Activated naive CD4-positive, alpha-beta T cell treated with anti-CD3 and anti-CD28 coated beads, Interleukin-2, amount 10 ng/mL, durations not matched to agents 7 days and 5 days (primary cell): ENCODE results near the gene INSR.

Source experiments
- CTCF ChIA-PET: fragments of 350-600 bp; sonication (Branson Sonifier 250); formaldehyde crosslinking; loops from one replicate; lab custom pipeline; 2021; ENCODE audit warnings: antibody characterized with exemption; lab: Charles Lee
- DNase-seq: peaks from one replicate; pipeline ENCODE4 v3.0.0-alpha.2; 2020
- H3K27ac Mint-ChIP-seq: one replicate; pipeline ENCODE4 v1.8.0; 2021; ENCODE audit warnings: mild to moderate bottlenecking, moderate library complexity, mixed read lengths
- H3K27me3 Mint-ChIP-seq: one replicate; pipeline ENCODE4 v1.8.0; 2021; ENCODE audit warnings: mild to moderate bottlenecking, mixed read lengths
- H3K36me3 Mint-ChIP-seq: one replicate; pipeline ENCODE4 v1.8.0; 2021; ENCODE audit warnings: mixed read lengths
- H3K4me1 Mint-ChIP-seq: one replicate; pipeline ENCODE4 v1.8.0; 2021; ENCODE audit warnings: mixed read lengths
- H3K4me3 Mint-ChIP-seq: one replicate; pipeline ENCODE4 v1.8.0; 2021; ENCODE audit warnings: mild to moderate bottlenecking, moderate library complexity, mixed read lengths
- H3K9me3 Mint-ChIP-seq: one replicate; pipeline ENCODE4 v1.8.0; 2021; ENCODE audit warnings: mixed read lengths

The INSR gene

GRCh38 chr19:7280940-7281666 is 13.1 kb downstream of the INSR start:
- H3K36me3 Mint-ChIP-seq = no peaks in the 10 kb centered on the region
- no peaks in the 10 kb centered on the region for H3K27me3 Mint-ChIP-seq
- CTCF ChIA-PET = no interaction called here
- H3K4me1 Mint-ChIP-seq = no peaks in the 10 kb centered on the region
- no peak overlapping the region for H3K27ac Mint-ChIP-seq
- no peak for DNase-seq
- no peak overlapping the region for H3K4me3 Mint-ChIP-seq
- no peaks in the 10 kb centered on the region for H3K9me3 Mint-ChIP-seq

- CTCF ChIA-PET = no interaction called here
- no peaks in the 10 kb centered on the region for H3K4me1 Mint-ChIP-seq
- no peak overlapping the region for H3K27ac Mint-ChIP-seq
- H3K9me3 Mint-ChIP-seq = no peaks in the 10 kb centered on the region
- H3K27me3 Mint-ChIP-seq = no peaks in the 10 kb centered on the region
- DNase-seq = no peak
- no peak overlapping the region for H3K4me3 Mint-ChIP-seq
- H3K36me3 Mint-ChIP-seq = no peaks in the 10 kb centered on the region
Measured at GRCh38 chr19:7272856-7273578, 21.2 kb downstream of the INSR start.

GRCh38 chr19:7268705-7269098 is 25.5 kb downstream of the INSR start:
- Mint-ChIP-seq H3K27me3 (no peaks in the 10 kb centered on the region), H3K4me1 (no peaks in the 10 kb centered on the region), H3K4me3 (no peak overlapping the region), H3K27ac (no peak overlapping the region), H3K9me3 (no peaks in the 10 kb centered on the region), H3K36me3 (no peaks in the 10 kb centered on the region)
- CTCF ChIA-PET = no interaction called here
- no peak for DNase-seq

- Mint-ChIP-seq H3K9me3 (no peaks in the 10 kb centered on the region), H3K36me3 (no peaks in the 10 kb centered on the region), H3K4me1 (no peaks in the 10 kb centered on the region), H3K27me3 (no peaks in the 10 kb centered on the region), H3K4me3 (no peak overlapping the region), H3K27ac (no peak overlapping the region)
- no peak for DNase-seq
- CTCF ChIA-PET = no interaction called here
Measured at GRCh38 chr19:7267792-7268704, 26.2 kb downstream of the INSR start.

GRCh38 chr19:7266832-7267231 is 27.4 kb downstream of the INSR start:
- Mint-ChIP-seq H3K9me3 (no peaks in the 10 kb centered on the region), H3K27ac (no peak overlapping the region), H3K36me3 (no peaks in the 10 kb centered on the region), H3K27me3 (no peaks in the 10 kb centered on the region), H3K4me3 (no peak overlapping the region), H3K4me1 (no peaks in the 10 kb centered on the region)
- CTCF ChIA-PET = no interaction called here
- DNase-seq = no peak

GRCh38 chr19:7265963-7266362 is 28.3 kb downstream of the INSR start:
- H3K4me1 Mint-ChIP-seq = no peaks in the 10 kb centered on the region
- H3K9me3 Mint-ChIP-seq = no peaks in the 10 kb centered on the region
- no peaks in the 10 kb centered on the region for H3K36me3 Mint-ChIP-seq
- CTCF ChIA-PET = interaction anchor here (0.6 kb wide), 1 partner anchor 254 kb away, joined by 3 read pairs; no protein-coding TSS in a partner anchor
- H3K4me3 Mint-ChIP-seq = no peak overlapping the region
- no peak for DNase-seq
- no peaks in the 10 kb centered on the region for H3K27me3 Mint-ChIP-seq
- H3K27ac Mint-ChIP-seq = no peak overlapping the region

GRCh38 chr19:7264858-7265257 is 29.4 kb downstream of the INSR start:
- H3K27ac Mint-ChIP-seq = no peak overlapping the region
- CTCF ChIA-PET = no interaction called here
- DNase-seq = no peak
- no peaks in the 10 kb centered on the region for H3K36me3 Mint-ChIP-seq
- H3K9me3 Mint-ChIP-seq = no peaks in the 10 kb centered on the region
- no peaks in the 10 kb centered on the region for H3K4me1 Mint-ChIP-seq
- no peak overlapping the region for H3K4me3 Mint-ChIP-seq
- H3K27me3 Mint-ChIP-seq = no peaks in the 10 kb centered on the region

- no peak for DNase-seq
- CTCF ChIA-PET = interaction anchor here (0.6 kb wide), 1 partner anchor 63 kb away, joined by 3 read pairs; no protein-coding TSS in a partner anchor
- Mint-ChIP-seq H3K9me3 (no peaks in the 10 kb centered on the region), H3K27me3 (peaks cover 4% of the 10 kb centered on the region), H3K4me1 (no peaks in the 10 kb centered on the region), H3K36me3 (no peaks in the 10 kb centered on the region), H3K4me3 (no peak overlapping the region), H3K27ac (no peak overlapping the region)
Measured at GRCh38 chr19:7263521-7263920, 30.7 kb downstream of the INSR start.

GRCh38 chr19:7263066-7263465 is 31.1 kb downstream of the INSR start:
- H3K4me3 Mint-ChIP-seq = no peak overlapping the region
- no peaks in the 10 kb centered on the region for H3K36me3 Mint-ChIP-seq
- DNase-seq = no peak
- CTCF ChIA-PET = interaction anchor here (0.6 kb wide), 1 partner anchor 64 kb away, joined by 3 read pairs; no protein-coding TSS in a partner anchor
- H3K27me3 Mint-ChIP-seq = peaks cover 4% of the 10 kb centered on the region
- no peak overlapping the region for H3K27ac Mint-ChIP-seq
- H3K4me1 Mint-ChIP-seq = no peaks in the 10 kb centered on the region
- no peaks in the 10 kb centered on the region for H3K9me3 Mint-ChIP-seq

GRCh38 chr19:7262470-7262869 is 31.7 kb downstream of the INSR start:
- no peak overlapping the region for H3K27ac Mint-ChIP-seq
- H3K27me3 Mint-ChIP-seq = peaks cover 4% of the 10 kb centered on the region
- no peaks in the 10 kb centered on the region for H3K9me3 Mint-ChIP-seq
- H3K36me3 Mint-ChIP-seq = no peaks in the 10 kb centered on the region
- DNase-seq = no peak
- no peaks in the 10 kb centered on the region for H3K4me1 Mint-ChIP-seq
- CTCF ChIA-PET = no interaction called here
- H3K4me3 Mint-ChIP-seq = no peak overlapping the region

GRCh38 chr19:7260161-7260560 is 34.1 kb downstream of the INSR start:
- DNase-seq = no peak
- Mint-ChIP-seq H3K27ac (no peak overlapping the region), H3K4me3 (no peak overlapping the region), H3K4me1 (no peaks in the 10 kb centered on the region), H3K36me3 (no peaks in the 10 kb centered on the region), H3K27me3 (peaks cover 4% of the 10 kb centered on the region), H3K9me3 (no peaks in the 10 kb centered on the region)
- CTCF ChIA-PET = no interaction called here

GRCh38 chr19:7258840-7259395 is 35.3 kb downstream of the INSR start:
- no peaks in the 10 kb centered on the region for H3K36me3 Mint-ChIP-seq
- H3K4me3 Mint-ChIP-seq = no peak overlapping the region
- no peak overlapping the region for H3K27ac Mint-ChIP-seq
- H3K9me3 Mint-ChIP-seq = no peaks in the 10 kb centered on the region
- peaks cover 4% of the 10 kb centered on the region for H3K27me3 Mint-ChIP-seq
- CTCF ChIA-PET = no interaction called here
- no peak for DNase-seq
- no peaks in the 10 kb centered on the region for H3K4me1 Mint-ChIP-seq

GRCh38 chr19:7258041-7258839 is 36.0 kb downstream of the INSR start:
- no peak overlapping the region for H3K27ac Mint-ChIP-seq
- H3K9me3 Mint-ChIP-seq = no peaks in the 10 kb centered on the region
- H3K4me3 Mint-ChIP-seq = no peak overlapping the region
- CTCF ChIA-PET = interaction anchor here (0.6 kb wide), 1 partner anchor 1618 kb away, joined by 3 read pairs; no protein-coding TSS in a partner anchor
- no peak for DNase-seq
- no peaks in the 10 kb centered on the region for H3K4me1 Mint-ChIP-seq
- no peaks in the 10 kb centered on the region for H3K36me3 Mint-ChIP-seq
- peaks cover 4% of the 10 kb centered on the region for H3K27me3 Mint-ChIP-seq
